T-helper 2 cell treated with Interferon-gamma antibody and Interleukin-4, amounts not matched to agents 5 μg/mL and 100 μg/mL, for 36 hours (primary cell): ENCODE results near the gene SETD7.

Experiments
- DNase-seq: peaks from one replicate; pipeline ENCODE4 v3.0.0; 2021; ENCODE audit warnings: low spot score
- H3K27ac Mint-ChIP-seq: one replicate; pipeline ENCODE4 v1.8.0; 2021; ENCODE audit warnings: mild to moderate bottlenecking, mixed read lengths
- H3K27me3 Mint-ChIP-seq: one replicate; pipeline ENCODE4 v1.8.0; 2021; ENCODE audit warnings: low read depth, mixed read lengths
- H3K36me3 Mint-ChIP-seq: one replicate; pipeline ENCODE4 v1.8.0; 2021; ENCODE audit warnings: low read depth, mixed read lengths
- H3K4me1 Mint-ChIP-seq: one replicate; pipeline ENCODE4 v1.8.0; 2021; ENCODE audit warnings: low read depth, mixed read lengths
- H3K4me3 Mint-ChIP-seq: one replicate; pipeline ENCODE4 v1.8.0; 2022; ENCODE audit warnings: mild to moderate bottlenecking, moderate library complexity, mixed read lengths
- H3K9me3 Mint-ChIP-seq: one replicate; pipeline ENCODE4 v1.8.0; 2021; ENCODE audit warnings: mixed read lengths

The SETD7 gene

GRCh38 chr4:139556071-139556723, at the start of gene SETD7:
Gene SETD7, minus strand, starts transcription at chr4:139556219. Its CDS starts 82 bp downstream, at chr4:139556137.
- no peaks in the 10 kb centered on the region for H3K9me3 Mint-ChIP-seq
- H3K4me1 Mint-ChIP-seq: peaks cover 42% of the 10 kb centered on the region
- H3K4me3 Mint-ChIP-seq: peak within 1 kb of the TSS; percentile 95
- no peaks in the 10 kb centered on the region for H3K27me3 Mint-ChIP-seq
- H3K27ac Mint-ChIP-seq: peak within 1 kb of the TSS; percentile 99
- DNase-seq: peak; percentile 68
- peaks cover 2% of the 10 kb centered on the region for H3K36me3 Mint-ChIP-seq

- Mint-ChIP-seq H3K4me1 (peaks cover 17% of the 10 kb centered on the region), H3K27me3 (peaks cover 10% of the 10 kb centered on the region), H3K27ac (no peak overlapping the region), H3K36me3 (peaks cover 2% of the 10 kb centered on the region), H3K4me3 (no peak overlapping the region), H3K9me3 (peaks cover 14% of the 10 kb centered on the region)
- DNase-seq: no peak
Observed at GRCh38 chr4:139605516-139605915, 49.5 kb upstream of the SETD7 start.

GRCh38 chr4:139603576-139604410, 47.8 kb upstream of the SETD7 start:
- Mint-ChIP-seq H3K36me3 (peaks cover 2% of the 10 kb centered on the region), H3K4me3 (no peak overlapping the region), H3K9me3 (peaks cover 14% of the 10 kb centered on the region), H3K27ac (no peak overlapping the region), H3K4me1 (peaks cover 17% of the 10 kb centered on the region), H3K27me3 (peaks cover 12% of the 10 kb centered on the region)
- DNase-seq: no peak

GRCh38 chr4:139602776-139603360, 46.8 kb upstream of the SETD7 start:
- Mint-ChIP-seq H3K27me3 (peaks cover 11% of the 10 kb centered on the region), H3K27ac (no peak overlapping the region), H3K4me1 (peaks cover 17% of the 10 kb centered on the region), H3K36me3 (peaks cover 2% of the 10 kb centered on the region), H3K4me3 (no peak overlapping the region), H3K9me3 (peaks cover 14% of the 10 kb centered on the region)
- no peak for DNase-seq

- H3K27ac Mint-ChIP-seq: no peak overlapping the region
- no peak overlapping the region for H3K4me3 Mint-ChIP-seq
- H3K9me3 Mint-ChIP-seq: peaks cover 2% of the 10 kb centered on the region
- no peak for DNase-seq
- peaks cover 22% of the 10 kb centered on the region for H3K27me3 Mint-ChIP-seq
- H3K36me3 Mint-ChIP-seq: no peaks in the 10 kb centered on the region
- H3K4me1 Mint-ChIP-seq: peaks cover 6% of the 10 kb centered on the region
Observed at GRCh38 chr4:139600662-139601061, 44.6 kb upstream of the SETD7 start.

- DNase-seq: no peak
- Mint-ChIP-seq H3K9me3 (no peaks in the 10 kb centered on the region), H3K27me3 (peaks cover 29% of the 10 kb centered on the region), H3K4me1 (peaks cover 6% of the 10 kb centered on the region), H3K36me3 (no peaks in the 10 kb centered on the region), H3K4me3 (no peak overlapping the region), H3K27ac (no peak overlapping the region)
Observed at GRCh38 chr4:139599594-139600374, 43.8 kb upstream of the SETD7 start.

- no peaks in the 10 kb centered on the region for H3K36me3 Mint-ChIP-seq
- H3K4me1 Mint-ChIP-seq: peaks cover 6% of the 10 kb centered on the region
- DNase-seq: no peak
- no peak overlapping the region for H3K27ac Mint-ChIP-seq
- H3K9me3 Mint-ChIP-seq: no peaks in the 10 kb centered on the region
- no peak overlapping the region for H3K4me3 Mint-ChIP-seq
- H3K27me3 Mint-ChIP-seq: peaks cover 34% of the 10 kb centered on the region
Observed at GRCh38 chr4:139599076-139599475, 43.1 kb upstream of the SETD7 start.

GRCh38 chr4:139596684-139597279, 40.8 kb upstream of the SETD7 start:
- DNase-seq: no peak
- Mint-ChIP-seq H3K36me3 (no peaks in the 10 kb centered on the region), H3K27me3 (peaks cover 46% of the 10 kb centered on the region), H3K4me3 (no peak overlapping the region), H3K27ac (no peak overlapping the region), H3K4me1 (no peaks in the 10 kb centered on the region), H3K9me3 (no peaks in the 10 kb centered on the region)

GRCh38 chr4:139596034-139596683, 40.1 kb upstream of the SETD7 start:
- Mint-ChIP-seq H3K9me3 (no peaks in the 10 kb centered on the region), H3K4me1 (no peaks in the 10 kb centered on the region), H3K36me3 (no peaks in the 10 kb centered on the region), H3K4me3 (no peak overlapping the region), H3K27ac (no peak overlapping the region), H3K27me3 (peaks cover 46% of the 10 kb centered on the region)
- no peak for DNase-seq

- no peak for DNase-seq
- H3K27me3 Mint-ChIP-seq: peaks cover 43% of the 10 kb centered on the region
- no peak overlapping the region for H3K27ac Mint-ChIP-seq
- no peaks in the 10 kb centered on the region for H3K36me3 Mint-ChIP-seq
- no peaks in the 10 kb centered on the region for H3K9me3 Mint-ChIP-seq
- H3K4me1 Mint-ChIP-seq: no peaks in the 10 kb centered on the region
- no peak overlapping the region for H3K4me3 Mint-ChIP-seq
Observed at GRCh38 chr4:139594591-139595185, 38.7 kb upstream of the SETD7 start.

GRCh38 chr4:139593091-139593564, 37.1 kb upstream of the SETD7 start:
- peaks cover 41% of the 10 kb centered on the region for H3K27me3 Mint-ChIP-seq
- H3K4me1 Mint-ChIP-seq: no peaks in the 10 kb centered on the region
- no peak overlapping the region for H3K4me3 Mint-ChIP-seq
- H3K27ac Mint-ChIP-seq: no peak overlapping the region
- H3K9me3 Mint-ChIP-seq: no peaks in the 10 kb centered on the region
- no peak for DNase-seq
- no peaks in the 10 kb centered on the region for H3K36me3 Mint-ChIP-seq

- Mint-ChIP-seq H3K27ac (no peak overlapping the region), H3K27me3 (peaks cover 24% of the 10 kb centered on the region), H3K9me3 (no peaks in the 10 kb centered on the region), H3K36me3 (no peaks in the 10 kb centered on the region), H3K4me3 (no peak overlapping the region), H3K4me1 (no peaks in the 10 kb centered on the region)
- DNase-seq: no peak
Observed at GRCh38 chr4:139589336-139590018, 33.5 kb upstream of the SETD7 start.
